ENCODE data around the gene USP48.

DNA sequence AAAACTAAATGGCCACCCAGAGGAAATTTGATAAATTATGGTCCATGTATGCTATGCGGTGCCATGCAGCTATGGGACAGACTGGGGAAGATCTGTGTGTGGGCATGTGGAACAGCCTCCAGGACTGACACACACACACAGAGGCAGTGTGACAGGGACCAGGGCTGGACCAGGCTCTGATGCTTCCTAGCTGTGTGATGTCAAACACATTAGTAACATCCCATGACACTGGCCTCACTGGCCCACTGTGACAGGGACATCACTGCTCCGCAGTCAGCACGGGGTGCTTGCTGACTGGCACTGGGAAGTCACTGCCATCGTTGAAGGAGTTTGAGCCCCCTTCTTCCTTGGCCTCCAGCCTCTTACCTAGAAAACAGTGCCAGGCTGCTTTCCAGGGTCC lies 127.7 kb downstream of the USP48 start:
- TF ChIP-seq, protein P1, sequence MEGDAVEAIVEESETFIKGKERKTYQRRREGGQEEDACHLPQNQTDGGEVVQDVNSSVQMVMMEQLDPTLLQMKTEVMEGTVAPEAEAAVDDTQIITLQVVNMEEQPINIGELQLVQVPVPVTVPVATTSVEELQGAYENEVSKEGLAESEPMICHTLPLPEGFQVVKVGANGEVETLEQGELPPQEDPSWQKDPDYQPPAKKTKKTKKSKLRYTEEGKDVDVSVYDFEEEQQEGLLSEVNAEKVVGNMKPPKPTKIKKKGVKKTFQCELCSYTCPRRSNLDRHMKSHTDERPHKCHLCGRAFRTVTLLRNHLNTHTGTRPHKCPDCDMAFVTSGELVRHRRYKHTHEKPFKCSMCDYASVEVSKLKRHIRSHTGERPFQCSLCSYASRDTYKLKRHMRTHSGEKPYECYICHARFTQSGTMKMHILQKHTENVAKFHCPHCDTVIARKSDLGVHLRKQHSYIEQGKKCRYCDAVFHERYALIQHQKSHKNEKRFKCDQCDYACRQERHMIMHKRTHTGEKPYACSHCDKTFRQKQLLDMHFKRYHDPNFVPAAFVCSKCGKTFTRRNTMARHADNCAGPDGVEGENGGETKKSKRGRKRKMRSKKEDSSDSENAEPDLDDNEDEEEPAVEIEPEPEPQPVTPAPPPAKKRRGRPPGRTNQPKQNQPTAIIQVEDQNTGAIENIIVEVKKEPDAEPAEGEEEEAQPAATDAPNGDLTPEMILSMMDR (IDR thresholded peaks at IDR 0.05): no peak
- TF ChIP-seq POLR2A (IDR thresholded peaks at IDR 0.05): no peak
- no peak for TF ChIP-seq POLR2AphosphoS5 (IDR thresholded peaks at IDR 0.05)
